OCI-LY1 (cell line): ENCODE measurements around the gene LGI2.

Experiments used
- CTCF ChIP-seq: fragments of 200-600 bp; sonication (generic), shearing (Covaris generic); IDR thresholded peaks from 2 replicates; pipeline ENCODE4 v1.5.1; 2017; ENCODE audit warnings: mild to moderate bottlenecking, antibody characterized with exemption, low read length, moderate library complexity, mixed read lengths
- EZH2 ChIP-seq: fragments of 200-600 bp; sonication (generic), shearing (Covaris generic); IDR thresholded peaks from 2 replicates; pipeline ENCODE4 v1.8.0; 2017; ENCODE audit warnings: borderline replicate concordance, mixed run types, mild to moderate bottlenecking, antibody characterized with exemption, low read length, moderate library complexity, mixed read lengths

- TF ChIP-seq CTCF (no peak), EZH2 (no peak)
Measured at GRCh38 chr4:25031077-25031621, 403 bp upstream of the LGI2 start.
